HG02642 (cell line): ENCODE results near the gene PM20D1.

ENCODE experiments used
- ATAC-seq: cut with Tn5 transposase; IDR thresholded peaks from one replicate; pipeline ENCODE4 v1.9.1; 2021; ENCODE audit warnings: mild to moderate bottlenecking; ENCODE audit not compliant: unreplicated experiment, poor library complexity

The PM20D1 gene

DNA sequence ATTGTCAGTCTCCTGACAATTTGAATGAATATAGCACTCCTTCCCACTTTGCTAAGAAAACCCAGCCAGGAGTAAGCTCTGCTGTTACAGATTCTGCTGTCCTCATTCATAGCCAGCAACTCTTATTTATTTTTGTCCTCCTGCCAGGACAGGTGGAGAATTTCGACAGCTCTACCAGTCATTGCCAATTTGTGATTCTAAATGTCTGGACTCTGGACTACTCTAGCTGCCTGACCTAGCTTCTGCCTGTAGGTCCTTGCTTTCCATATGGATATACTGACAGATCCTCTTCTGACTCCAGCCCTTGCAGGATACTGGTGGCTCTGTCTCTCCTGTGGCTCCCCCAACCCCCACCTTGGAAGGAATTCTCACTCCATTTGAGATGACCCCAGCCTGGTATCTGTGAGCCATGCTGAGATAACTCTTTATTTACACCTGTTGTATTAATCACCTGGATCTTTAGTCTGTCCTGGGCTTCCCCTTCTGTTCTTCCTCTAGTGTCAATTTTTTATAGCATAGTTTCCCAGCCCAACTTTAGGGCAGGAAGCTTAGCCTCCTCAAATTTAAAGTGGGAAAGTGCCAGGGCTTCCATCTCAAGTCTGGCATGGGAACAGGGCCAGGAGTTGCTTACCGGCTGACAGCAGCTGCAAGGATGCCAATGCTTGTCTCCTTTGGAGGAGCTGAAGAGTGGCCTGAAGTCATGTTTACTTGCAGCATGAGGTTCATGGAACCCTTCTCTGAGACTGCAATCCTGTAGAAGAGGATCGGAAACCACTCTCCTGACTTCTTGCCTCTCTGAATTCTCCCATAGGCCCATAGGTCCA, 6.7 kb downstream of the PM20D1 start:
- ATAC-seq: no peak

DNA sequence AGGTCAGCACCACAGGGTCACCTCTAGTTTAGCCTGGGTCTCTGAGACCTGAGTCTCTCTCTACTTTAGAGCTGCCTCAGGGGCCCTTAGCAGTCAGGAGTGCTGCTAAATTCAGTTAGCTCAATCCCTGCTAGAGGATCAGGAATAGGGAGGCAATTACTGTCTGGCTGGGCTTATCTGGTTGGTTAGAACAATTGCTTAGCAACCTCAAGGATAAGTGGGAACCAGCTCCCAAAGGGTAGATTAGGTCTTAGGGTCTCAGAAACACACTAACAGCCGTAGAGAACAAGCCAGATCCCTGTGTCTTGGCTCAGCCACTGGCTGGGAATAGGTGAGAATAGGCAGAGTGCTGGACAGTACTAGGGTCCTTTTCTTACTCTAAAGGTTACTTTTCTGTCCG, 7.7 kb downstream of the PM20D1 start:
- ATAC-seq: no peak

DNA sequence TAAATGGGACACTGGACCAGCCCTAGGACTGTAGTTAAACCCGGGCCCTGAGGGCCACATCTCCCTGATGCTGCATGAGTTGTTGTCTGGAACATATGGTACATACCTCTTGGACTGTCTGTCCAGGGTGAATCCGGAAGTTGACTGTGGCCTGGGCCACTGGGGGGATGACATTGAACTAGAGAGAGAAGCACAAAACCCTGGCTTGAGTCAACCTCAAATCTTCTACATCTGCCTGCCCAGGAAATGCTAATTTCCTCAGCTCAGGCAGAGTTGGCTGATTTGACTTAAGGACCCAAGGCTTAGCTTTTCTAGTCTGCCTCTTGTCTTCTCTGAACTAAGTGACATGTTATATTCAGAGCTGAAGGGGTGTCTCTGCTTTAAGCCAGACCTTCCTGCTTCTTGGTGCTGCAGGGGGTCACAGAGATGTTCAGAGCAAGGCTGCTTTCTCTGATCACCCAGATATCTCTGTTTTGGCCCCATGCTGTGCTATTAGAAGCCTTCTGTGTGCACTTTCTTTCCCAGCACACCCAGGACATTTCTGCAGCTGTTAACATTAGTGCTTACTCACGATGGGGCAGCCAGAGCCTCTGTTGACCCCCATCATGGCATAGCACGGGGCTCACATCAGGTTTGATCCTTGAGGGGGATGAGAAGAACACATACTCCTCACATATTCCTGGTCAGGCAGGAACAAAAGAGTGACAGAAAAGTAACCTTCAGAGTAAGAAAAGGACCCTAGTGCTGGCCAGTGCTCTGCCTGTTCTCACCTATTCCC, 9.6 kb downstream of the PM20D1 start:
- ATAC-seq: no peak

DNA sequence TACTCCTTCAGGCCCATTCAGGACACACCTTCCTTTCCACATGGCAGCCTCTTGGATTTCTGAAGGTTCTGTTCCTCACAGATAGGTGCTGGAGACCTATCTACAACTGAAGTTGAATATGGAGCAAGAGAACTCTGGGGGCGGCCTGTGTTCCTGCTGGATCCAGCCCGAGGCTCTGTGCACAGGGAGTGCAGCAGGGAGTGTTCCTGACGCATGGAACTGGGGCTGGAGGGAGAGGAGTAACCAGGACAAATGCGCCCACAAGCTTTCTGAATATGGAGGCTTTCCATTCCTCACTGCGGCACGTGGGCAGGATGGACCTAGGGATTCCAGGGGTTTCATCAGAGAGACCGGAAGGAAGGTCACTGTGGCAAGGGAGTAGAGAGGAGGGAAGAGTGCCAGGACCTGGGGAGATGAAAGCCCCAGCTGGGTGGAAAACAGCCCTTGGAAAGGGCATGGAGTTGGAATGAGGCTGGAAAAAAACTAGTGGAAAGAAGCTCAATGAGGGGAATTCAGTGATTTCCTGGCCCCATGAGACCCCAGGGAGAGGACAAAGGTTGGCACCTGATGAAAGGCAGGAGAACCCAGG, 12.5 kb downstream of the PM20D1 start:
- ATAC-seq: no peak

DNA sequence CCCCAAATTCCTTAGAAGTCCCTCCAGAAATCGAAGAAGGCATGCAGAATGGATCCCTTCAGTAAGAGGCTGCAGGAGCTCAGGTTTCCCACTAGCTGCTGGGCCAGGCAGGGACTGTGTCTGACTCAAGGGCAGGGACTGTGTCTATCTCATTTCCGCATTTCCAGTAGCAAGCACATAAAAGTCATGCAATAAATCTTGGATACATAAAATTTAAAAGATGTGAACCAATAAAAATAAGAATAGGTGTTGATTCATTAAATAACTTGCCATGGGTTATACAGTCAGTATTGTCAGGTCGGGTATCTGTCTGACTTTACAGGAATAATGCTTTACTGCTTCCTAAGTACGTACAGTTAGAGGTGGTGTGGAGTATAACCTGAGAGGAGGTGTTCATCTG, 15.2 kb downstream of the PM20D1 start:
- no peak for ATAC-seq

DNA sequence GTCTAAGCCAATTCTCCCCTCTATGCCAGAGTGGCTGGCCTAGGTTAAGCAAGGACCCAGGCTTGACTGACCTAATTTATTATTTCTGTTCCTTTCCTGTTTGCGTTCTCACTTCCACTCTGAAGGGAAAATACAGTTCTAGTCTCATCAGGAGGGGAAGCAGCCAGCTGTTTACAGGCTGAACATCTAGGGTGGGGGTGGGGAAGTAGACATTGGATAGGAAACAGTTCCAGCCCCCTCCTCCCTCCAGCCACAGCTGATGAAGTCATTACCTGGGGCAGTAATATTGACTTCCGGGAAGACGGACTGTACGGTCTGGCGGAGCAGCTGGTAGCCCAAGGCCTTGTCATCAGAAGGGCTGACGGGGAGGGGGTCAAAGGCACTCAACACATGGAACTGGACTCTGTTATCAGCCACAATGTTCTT, 17.6 kb downstream of the PM20D1 start:
- no peak for ATAC-seq

DNA sequence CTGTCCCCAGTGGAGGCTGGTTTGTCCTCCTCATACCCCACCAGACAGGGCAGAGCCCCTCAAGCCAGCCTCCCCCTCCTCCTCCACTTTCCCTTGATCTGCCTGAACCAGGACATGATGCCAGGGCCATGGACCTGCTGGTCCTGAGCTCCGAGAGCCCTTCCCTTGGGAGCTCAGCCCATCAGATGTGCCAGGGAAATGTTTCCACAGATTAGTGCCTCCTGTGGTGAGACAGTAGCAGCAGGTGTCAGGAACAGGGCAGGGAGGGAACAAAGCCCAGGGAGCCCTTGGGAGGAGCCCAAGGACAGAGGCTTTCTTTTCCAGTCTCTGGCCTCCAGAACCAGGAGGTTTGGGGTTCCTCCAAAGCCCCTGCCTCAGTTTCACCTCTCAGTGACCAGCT, 22.3 kb downstream of the PM20D1 start:
- ATAC-seq: no peak

DNA sequence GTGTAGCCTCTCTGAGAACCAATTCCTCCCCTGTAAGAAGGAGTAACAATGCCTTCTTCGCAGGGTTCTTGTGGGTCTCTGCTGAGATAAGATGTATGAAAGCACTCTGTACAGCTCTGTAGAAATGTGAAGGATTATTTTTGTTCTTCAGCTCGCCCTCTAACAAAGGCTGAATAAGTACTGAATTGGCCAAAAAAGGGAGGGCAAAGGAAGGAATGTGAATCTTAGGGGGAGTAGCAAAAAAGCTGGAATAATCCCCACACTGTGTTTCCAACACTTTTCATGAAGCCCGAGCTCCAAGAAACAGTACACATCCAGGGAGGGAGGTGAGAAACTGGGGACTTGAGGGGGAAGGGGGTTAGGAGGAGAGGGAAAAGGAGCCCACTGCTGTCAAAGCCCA, 22.9 kb downstream of the PM20D1 start:
- no peak for ATAC-seq

DNA sequence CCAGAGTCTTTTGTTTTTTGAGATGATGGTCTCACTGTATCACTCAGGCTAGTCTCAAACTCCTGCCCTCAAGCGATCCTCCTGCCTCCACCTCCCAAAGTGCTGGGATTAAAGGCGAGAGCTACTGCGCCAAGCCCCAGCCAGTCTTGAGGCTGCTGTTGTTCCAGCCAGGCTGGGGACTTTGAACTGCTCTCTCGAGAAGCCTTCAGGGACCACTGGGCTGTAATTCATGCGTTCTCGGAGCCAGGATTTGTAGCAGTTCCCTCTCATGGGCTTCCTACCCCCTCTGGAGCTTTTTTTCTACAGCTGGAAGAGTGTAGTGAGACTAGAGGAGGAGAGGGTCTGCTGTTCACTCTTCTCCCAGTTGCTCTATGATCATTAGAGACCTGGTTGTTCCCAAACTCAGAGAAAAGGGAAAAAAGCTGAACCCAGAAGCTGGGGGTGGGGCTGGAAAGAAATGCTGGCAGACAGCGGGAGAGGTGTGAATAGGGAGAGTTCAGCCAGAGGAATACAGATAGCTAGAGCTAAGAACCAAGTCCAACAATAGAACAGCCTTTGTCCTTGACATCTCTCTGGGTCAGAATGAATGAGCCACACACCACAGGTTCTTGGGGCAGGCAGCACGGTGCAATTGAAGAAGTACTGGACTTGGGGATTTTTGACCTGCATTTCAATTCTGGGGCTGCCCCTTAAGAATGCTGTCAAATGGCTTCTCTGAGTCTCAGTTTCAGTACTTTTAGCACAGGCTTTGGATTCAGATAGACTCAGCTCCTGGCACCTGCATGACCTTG, 23.7 kb downstream of the PM20D1 start:
- peak; percentile 51 for ATAC-seq

DNA sequence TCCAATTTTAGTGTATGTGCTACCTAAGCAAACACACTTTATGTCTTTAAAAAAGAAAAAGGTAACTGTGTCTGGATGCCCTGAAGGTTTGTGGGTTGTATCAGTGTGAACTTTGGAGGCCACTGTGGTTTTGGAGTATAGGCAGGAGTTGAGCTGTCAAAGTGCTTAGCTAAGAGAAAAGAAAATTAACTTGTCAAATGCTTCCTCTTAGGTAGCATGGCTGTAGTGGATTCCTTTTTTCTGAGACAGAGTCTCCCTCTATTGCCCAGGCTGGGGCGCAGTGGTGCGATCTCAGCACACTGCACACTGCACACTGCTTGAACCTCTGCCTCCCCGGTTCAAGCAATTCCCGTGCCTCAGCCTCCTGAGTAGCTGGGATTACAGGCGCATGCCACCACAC, 25.8 kb downstream of the PM20D1 start:
- ATAC-seq: no peak

DNA sequence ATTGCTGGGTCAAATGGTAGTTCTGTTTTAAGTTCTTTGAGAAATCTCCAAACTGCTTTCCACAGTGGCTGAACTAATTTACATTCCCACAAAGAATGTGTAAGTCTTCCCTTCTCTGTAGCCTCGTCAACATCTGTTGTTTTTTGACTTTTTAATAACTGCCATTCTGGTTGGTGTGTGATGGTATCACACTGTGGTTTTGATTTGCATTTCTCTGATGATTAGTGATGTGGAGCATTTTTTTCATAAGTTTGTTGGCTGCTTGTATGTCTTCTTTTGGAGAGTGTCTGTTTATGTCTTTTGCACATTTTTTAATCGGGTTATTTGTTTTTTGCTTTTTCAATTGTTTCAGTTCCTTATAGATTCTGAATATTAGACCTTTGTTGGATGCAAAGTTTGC, 26.7 kb downstream of the PM20D1 start:
- ATAC-seq: peak; percentile 54

DNA sequence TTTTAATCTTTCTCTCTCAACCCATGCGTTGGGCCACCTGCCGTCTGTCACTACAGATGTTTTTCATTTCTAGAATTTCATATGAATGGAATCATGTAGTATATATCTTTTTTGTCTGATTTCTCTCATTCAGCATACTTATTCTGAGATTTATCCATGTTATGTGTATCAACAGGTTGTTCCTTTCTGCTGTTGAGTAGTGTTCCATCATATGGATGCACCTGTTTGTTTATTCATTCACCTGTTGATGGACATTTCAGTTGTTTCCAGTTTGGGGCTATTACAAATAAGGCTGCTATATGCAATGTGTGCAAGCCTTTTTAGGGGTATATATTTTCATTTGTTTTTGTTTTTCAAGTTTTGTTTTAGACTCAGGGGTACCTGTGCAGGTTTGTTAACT, 27.5 kb downstream of the PM20D1 start:
- no peak for ATAC-seq

DNA sequence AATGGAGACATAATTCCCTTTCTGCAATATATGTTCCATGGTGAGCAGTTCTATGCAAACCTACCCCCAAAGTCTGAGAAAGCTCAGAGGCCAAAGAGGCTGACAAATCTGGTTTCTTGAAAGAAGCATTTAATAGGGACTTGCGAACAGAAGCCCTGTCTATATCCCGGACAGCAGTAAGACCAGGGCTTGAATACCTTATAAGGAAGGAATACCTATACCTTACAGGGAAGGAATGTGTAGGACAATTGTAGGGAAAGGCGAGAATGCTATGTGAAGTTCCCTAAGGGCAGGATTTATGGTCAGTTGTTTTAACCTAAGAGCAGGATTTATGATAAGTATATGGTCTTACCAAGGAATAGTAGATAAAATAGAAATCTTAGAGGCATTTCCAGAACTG, 31.9 kb downstream of the PM20D1 start:
- ATAC-seq: no peak

DNA sequence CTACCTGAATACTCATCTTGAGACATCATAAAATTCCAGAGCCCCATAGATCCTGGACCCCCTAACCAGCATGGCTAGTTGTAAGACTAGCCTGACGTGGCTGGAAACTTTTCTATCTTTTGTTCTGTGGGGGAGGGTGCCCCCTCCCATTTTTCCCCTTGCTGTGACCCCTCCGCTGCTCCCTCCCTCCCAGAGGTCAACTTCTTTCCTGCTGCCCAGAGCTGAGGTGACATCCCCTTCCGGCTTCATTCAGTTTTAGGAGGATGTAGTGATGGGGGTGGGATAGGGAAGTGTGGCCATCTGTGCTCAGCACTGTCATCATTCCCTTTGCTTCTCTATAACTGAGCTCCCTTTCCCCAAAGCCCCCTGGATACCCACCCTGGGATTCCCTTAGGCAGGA, 32.6 kb downstream of the PM20D1 start:
- ATAC-seq: no peak

DNA sequence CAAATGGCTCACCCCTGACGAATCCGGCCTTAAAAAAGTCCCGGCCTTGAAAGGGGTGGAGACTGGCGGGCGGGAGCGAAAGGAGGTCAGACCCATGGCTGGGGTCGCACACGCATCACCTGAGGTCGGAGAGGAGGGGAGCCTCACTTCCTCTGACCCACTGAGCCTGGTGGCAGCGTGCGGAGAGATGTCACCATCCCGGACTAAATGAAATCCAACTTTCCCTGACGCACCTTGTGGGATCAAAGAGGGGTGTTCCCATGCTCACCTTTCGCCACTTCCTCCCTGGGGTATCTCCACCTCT, 36.2 kb downstream of the PM20D1 start:
- ATAC-seq: no peak

DNA sequence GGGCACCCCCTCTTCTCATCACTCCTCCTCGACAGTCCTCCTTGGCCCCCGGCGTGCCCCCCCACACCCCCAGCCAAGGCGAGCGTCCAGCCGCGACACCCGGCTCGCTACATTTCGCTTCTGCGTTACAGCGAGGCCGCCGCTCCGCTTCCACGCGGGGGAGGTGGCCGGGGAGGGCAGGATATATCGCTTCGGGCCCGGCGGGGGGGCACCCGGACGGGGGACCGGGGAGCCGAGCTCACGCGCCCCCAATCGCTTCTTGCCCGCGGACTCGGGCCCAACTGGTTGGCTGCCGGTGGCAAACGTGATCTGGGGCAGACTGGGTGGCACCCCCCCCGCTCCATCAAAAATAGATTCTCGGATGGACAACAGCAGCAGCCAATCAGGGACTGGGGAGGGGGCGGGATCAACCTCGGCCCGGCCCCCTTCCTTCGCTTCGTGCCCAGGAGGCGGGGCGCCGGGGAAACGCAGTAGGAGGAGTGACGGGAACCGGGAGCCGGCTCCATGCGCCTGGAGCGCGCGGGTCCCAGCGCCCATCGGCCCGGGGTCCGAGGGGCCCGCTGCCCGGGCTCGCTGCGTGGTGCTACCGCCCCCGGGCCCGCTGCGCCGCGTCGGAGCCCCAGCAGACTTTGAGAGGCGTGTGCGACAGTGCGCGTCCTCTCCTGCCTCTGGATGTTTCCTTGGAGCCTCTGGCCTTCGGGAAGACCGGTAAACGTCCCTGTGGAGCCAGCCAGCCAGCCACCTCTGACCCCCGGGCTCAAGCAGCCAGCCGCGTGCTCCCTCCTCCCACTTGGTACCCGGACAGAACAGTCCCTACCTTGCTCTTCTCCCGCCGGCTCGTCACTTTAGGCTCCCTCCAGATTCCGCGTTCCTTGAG, 36.8 kb downstream of the PM20D1 start, which contains the start of gene SLC41A1:
Gene SLC41A1, minus strand, starts transcription at position 321 of the 877 bp plus-strand sequence. CDS start 2,757 bp downstream, outside the sequence.
- ATAC-seq: peak; percentile 90

DNA sequence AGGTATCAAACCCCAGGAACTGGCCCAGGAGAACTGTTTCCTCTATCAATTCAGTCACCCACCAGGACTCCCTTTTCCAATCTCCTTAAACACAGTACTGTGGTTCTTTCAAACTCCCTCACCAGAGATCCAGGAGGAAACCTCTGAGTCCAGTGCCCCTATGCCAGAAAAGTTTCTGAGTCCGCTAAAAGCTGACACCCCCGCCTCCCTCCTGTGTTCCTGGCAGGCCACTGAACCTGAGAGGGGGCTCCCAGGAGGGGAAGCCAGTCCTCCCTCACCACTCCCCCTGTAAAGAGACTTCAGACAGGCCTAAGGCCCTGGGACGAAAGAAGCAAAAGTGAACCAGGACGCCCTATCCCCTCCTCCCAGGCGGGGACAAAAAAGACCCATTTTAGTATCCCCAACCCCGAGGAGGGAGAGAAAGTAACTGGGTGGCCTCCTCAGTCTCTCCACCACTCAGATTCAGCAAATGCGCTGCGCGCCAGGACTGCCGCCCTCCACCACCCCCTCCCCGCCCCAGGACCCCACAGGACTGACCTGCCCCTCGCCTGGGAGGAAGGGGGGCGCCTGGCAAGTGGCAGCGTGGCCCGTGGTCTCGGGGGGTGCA, 37.6 kb downstream of the PM20D1 start:
- no peak for ATAC-seq

DNA sequence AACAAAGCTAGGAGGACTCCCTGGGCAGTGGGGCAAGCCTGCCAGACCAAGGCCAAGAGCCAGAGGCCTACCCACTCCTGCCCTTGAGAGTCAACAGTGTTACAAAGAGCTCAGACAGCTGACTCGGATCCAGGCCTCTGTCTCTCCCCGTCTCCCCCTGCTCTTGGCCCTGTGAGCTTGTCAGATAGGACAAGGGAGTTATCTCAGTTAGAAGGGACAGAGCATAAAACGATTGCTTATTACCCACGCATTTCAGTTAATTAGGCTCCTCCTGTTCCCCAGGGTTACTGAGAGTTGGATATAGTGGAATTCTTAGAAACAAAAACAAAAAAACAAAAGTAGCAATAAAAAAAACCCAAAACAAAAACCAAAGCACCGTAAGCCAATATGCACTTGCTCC, 38.3 kb downstream of the PM20D1 start:
- ATAC-seq: no peak

DNA sequence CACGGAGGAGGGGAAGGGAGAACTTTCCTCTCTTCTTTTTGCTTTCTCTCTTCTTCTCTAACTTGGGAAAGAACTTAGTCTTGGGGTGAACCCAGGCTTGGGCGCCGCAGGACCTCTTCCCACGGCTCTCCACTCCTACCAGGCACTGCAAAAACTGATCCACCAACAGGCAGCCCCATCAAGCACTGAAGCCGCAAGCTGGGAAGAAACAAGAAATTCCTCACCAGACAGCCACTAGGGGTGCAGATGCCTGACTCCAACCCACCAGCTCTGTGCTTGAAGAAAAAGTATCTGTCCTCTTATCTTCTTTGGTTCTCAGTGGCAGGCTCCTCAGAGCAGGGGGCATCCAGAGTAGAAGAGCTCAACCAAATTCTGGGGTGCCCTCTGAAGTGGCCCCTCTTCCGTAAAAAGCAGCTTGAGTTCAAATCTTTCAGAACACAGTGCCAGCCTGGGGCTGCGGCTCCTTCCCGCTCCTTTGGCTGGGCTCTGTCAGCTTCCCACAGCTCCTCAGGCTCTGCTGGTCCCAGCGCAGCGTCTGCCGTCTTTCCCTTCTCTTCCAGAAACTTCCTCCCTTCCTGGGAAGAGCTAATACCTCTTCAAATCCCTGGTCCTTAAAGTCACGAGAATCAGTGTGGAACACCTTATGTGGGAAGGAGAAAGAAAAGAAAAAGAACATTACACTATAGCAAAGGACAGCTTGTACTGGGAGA, 39.3 kb downstream of the PM20D1 start:
- ATAC-seq: no peak
